NB4 (cell line): ENCODE data around the gene AGPAT1.

ENCODE experiments used
- DNase-seq: peaks from one replicate; pipeline ENCODE4 v3.0.0; 2010; ENCODE audit warnings: low read depth
- H3K4me3 ChIP-seq: one replicate; pipeline ENCODE4 v1.5.1; 2011; ENCODE audit warnings: mild to moderate bottlenecking, low read depth, low read length, moderate library complexity
- CTCF ChIP-seq: IDR thresholded peaks from one replicate; pipeline ENCODE4 v1.5.1; 2012; ENCODE audit warnings: low read depth, low read length
- MAX ChIP-seq: IDR thresholded peaks from 2 replicates; pipeline ENCODE4 v1.6.1; 2011; ENCODE audit warnings: low read depth, low read length
- MYC ChIP-seq: IDR thresholded peaks from 2 replicates; pipeline ENCODE4 v1.6.1; 2011; ENCODE audit warnings: low read depth, low read length
- POLR2A ChIP-seq: IDR thresholded peaks from 2 replicates; pipeline ENCODE4 v1.6.1; 2011; ENCODE audit warnings: mild to moderate bottlenecking; ENCODE audit not compliant: insufficient read length; ENCODE audit errors: extremely low read depth

AGPAT1 gene

GRCh38 chr6:32216998-32217397 is 41.1 kb upstream of the AGPAT1 start:
- no peak for DNase-seq
- no peak overlapping the region for H3K4me3 ChIP-seq
- TF ChIP-seq POLR2A = no peak
- TF ChIP-seq MAX = no peak
- no peak for TF ChIP-seq CTCF
- TF ChIP-seq MYC = no peak

- no peak overlapping the region for H3K4me3 ChIP-seq
- no peak for TF ChIP-seq MYC
- no peak for TF ChIP-seq POLR2A
- TF ChIP-seq CTCF = no peak
- no peak for TF ChIP-seq MAX
- no peak for DNase-seq
These were observed 40.4 kb upstream of the AGPAT1 start for GRCh38 chr6:32216285-32216684.

GRCh38 chr6:32215617-32216016 is 39.7 kb upstream of the AGPAT1 start:
- no peak for DNase-seq
- TF ChIP-seq MYC (no peak), POLR2A (no peak), CTCF (no peak), MAX (no peak)

GRCh38 chr6:32214126-32214525 is 38.2 kb upstream of the AGPAT1 start:
- TF ChIP-seq MAX (no peak), POLR2A (no peak), CTCF (no peak), MYC (no peak)
- no peak overlapping the region for H3K4me3 ChIP-seq
- no peak for DNase-seq

More at GRCh38 chr6:32215617-32216016, 39.7 kb upstream of the AGPAT1 start:
- H3K4me3 ChIP-seq = no peak overlapping the region

GRCh38 chr6:32213649-32214048 is 37.8 kb upstream of the AGPAT1 start:
- no peak overlapping the region for H3K4me3 ChIP-seq
- TF ChIP-seq CTCF (no peak), POLR2A (no peak), MYC (no peak), MAX (no peak)
- no peak for DNase-seq
